Uterus (tissue), 2 donors: ENCODE data around the gene EEF1AKMT2.

Source experiments
- CTCF ChIP-seq, 4 experiments: fragments of 200-600 bp in 2 of 4; fragments of 450-650 bp in 2 of 4; sonication (generic) in 2 of 4; IDR thresholded peaks; one replicate each; pipeline ENCODE4 v1.5.1; 2016 to 2019; ENCODE audit warnings: antibody characterized with exemption in 4 of 4, mild to moderate bottlenecking in 2 of 4, moderate library complexity in 1 of 4
- POLR2A ChIP-seq, 2 donors: fragments of 450-650 bp; IDR thresholded peaks; one replicate each; pipeline ENCODE4 v1.6.1; 2016; ENCODE audit warnings: antibody characterized with exemption in 2 of 2, mild to moderate bottlenecking in 1 of 2, moderate library complexity in 1 of 2

- TF ChIP-seq CTCF (IDR thresholded peaks at IDR 0.05) (no peak), POLR2A (IDR thresholded peaks at IDR 0.05) (no peak)
These were observed 34.0 kb upstream of the EEF1AKMT2 start for GRCh38 chr10:124825702-124826101.
